Loucy (cell line): ENCODE measurements around the gene SLC4A4.

ENCODE experiments used
- H2AFZ ChIP-seq: fragments of 200-600 bp; sonication (generic); 2 replicates; pipeline ENCODE4 v1.6.0; 2016; ENCODE audit warnings: antibody characterized with exemption, mild to moderate bottlenecking, low read length, moderate library complexity
- H3F3A ChIP-seq: fragments of 200-600 bp; 2 replicates; pipeline ENCODE4 v1.6.0; 2016; ENCODE audit warnings: antibody characterized with exemption, low read depth, mild to moderate bottlenecking
- H3K27me3 ChIP-seq: fragments of 200-600 bp; sonication (generic); 2 replicates; pipeline ENCODE4 v1.6.1; 2014; ENCODE audit warnings: low read length, mild to moderate bottlenecking; ENCODE audit not compliant: insufficient read depth, poor library complexity, severe bottlenecking
- H3K36me3 ChIP-seq: fragments of 200-600 bp; sonication (generic); 2 replicates; pipeline ENCODE4 v1.6.1; 2016; ENCODE audit warnings: low read length; ENCODE audit not compliant: insufficient read depth
- H3K4me1 ChIP-seq: fragments of 200-600 bp; sonication (generic); 2 replicates; pipeline ENCODE4 v1.5.1; 2014; ENCODE audit warnings: low read length, mild to moderate bottlenecking; ENCODE audit not compliant: insufficient read depth, poor library complexity, severe bottlenecking
- H3K4me2 ChIP-seq: fragments of 200-600 bp; sonication (generic); 2 replicates; pipeline ENCODE4 v1.6.0; 2014; ENCODE audit warnings: antibody characterized with exemption, low read length, low read depth, mild to moderate bottlenecking; ENCODE audit not compliant: poor library complexity, severe bottlenecking
- H3K4me3 ChIP-seq: fragments of 200-600 bp; sonication (generic); 2 replicates; pipeline ENCODE4 v1.5.1; 2014; ENCODE audit warnings: low read length, mild to moderate bottlenecking, mixed read lengths; ENCODE audit not compliant: poor library complexity, severe bottlenecking
- H3K79me2 ChIP-seq: fragments of 200-600 bp; sonication (generic); 2 replicates; pipeline ENCODE4 v1.6.1; 2014; ENCODE audit warnings: low read length; ENCODE audit not compliant: insufficient read depth
- H3K9ac ChIP-seq: fragments of 200-600 bp; sonication (generic); 2 replicates; pipeline ENCODE4 v1.6.0; 2014; ENCODE audit warnings: mild to moderate bottlenecking, low read depth, low read length, moderate library complexity; ENCODE audit not compliant: poor library complexity, severe bottlenecking
- H3K9me2 ChIP-seq: fragments of 200-600 bp; sonication (generic); replicated peaks from 2 replicates; pipeline ENCODE4 v1.6.1; 2016; ENCODE audit warnings: low read depth, low read length, mixed read lengths
- H3K9me3 ChIP-seq: fragments of 200-600 bp; sonication (generic); 2 replicates; pipeline ENCODE4 v1.6.1; 2014; ENCODE audit warnings: mild to moderate bottlenecking, antibody characterized with exemption, low read length, low read depth; ENCODE audit not compliant: insufficient read depth
- H4K20me1 ChIP-seq: fragments of 200-600 bp; sonication (generic); 2 replicates; pipeline ENCODE4 v1.6.0; 2014; ENCODE audit warnings: antibody characterized with exemption, low read length, mild to moderate bottlenecking; ENCODE audit not compliant: insufficient read depth, poor library complexity, severe bottlenecking
- CTCF ChIP-seq: fragments of 200-600 bp; sonication (generic); conservative IDR thresholded peaks from 2 replicates; pipeline ENCODE4 v1.5.1; 2014; ENCODE audit warnings: mild to moderate bottlenecking, antibody characterized with exemption, low read length
- EZH2phosphoT487 ChIP-seq: fragments of 200-600 bp; IDR thresholded peaks from 2 replicates; pipeline ENCODE4 v1.6.1; 2018; ENCODE audit warnings: antibody characterized with exemption, mild to moderate bottlenecking, moderate library complexity, borderline replicate concordance

The SLC4A4 gene

GRCh38 chr4:71533121-71533520 lies 194.3 kb downstream of the SLC4A4 start:
- Histone ChIP-seq H3K9me3 (no peaks in the 10 kb centered on the region), H4K20me1 (no peaks in the 10 kb centered on the region), H3K4me1 (no peaks in the 10 kb centered on the region), H2AFZ (no peak overlapping the region), H3K9me2 (no peaks in the 10 kb centered on the region), H3K4me2 (no peak overlapping the region), H3K4me3 (no peak overlapping the region), H3K9ac (no peak overlapping the region), H3K27me3 (no peaks in the 10 kb centered on the region), H3K79me2 (no peaks in the 10 kb centered on the region), H3K36me3 (peaks cover 14% of the 10 kb centered on the region; the same call in 1 of the 2 replicates), H3F3A (no peaks in the 10 kb centered on the region)
- TF ChIP-seq CTCF: no peak
- no peak for TF ChIP-seq EZH2phosphoT487

- no peak overlapping the region for H2AFZ ChIP-seq
- H3K4me2 ChIP-seq: no peak overlapping the region
- H3K9me3 ChIP-seq: no peaks in the 10 kb centered on the region
- H3K27me3 ChIP-seq: no peaks in the 10 kb centered on the region
- H3K9ac ChIP-seq: no peak overlapping the region
- H3K36me3 ChIP-seq: peaks cover 14% of the 10 kb centered on the region; the same call in 1 of the 2 replicates
- H3K4me3 ChIP-seq: no peak overlapping the region
- H3K9me2 ChIP-seq: no peaks in the 10 kb centered on the region
- H3K79me2 ChIP-seq: no peaks in the 10 kb centered on the region
- no peaks in the 10 kb centered on the region for H3F3A ChIP-seq
- no peaks in the 10 kb centered on the region for H4K20me1 ChIP-seq
- TF ChIP-seq EZH2phosphoT487 (no peak), CTCF (no peak)
- no peaks in the 10 kb centered on the region for H3K4me1 ChIP-seq
Observed at GRCh38 chr4:71537551-71538065, 198.8 kb downstream of the SLC4A4 start.

- Histone ChIP-seq H3K9ac (no peak overlapping the region), H3F3A (no peaks in the 10 kb centered on the region), H3K9me3 (no peaks in the 10 kb centered on the region), H3K27me3 (no peaks in the 10 kb centered on the region), H3K36me3 (peaks cover 14% of the 10 kb centered on the region; the same call in 1 of the 2 replicates), H3K9me2 (no peaks in the 10 kb centered on the region), H2AFZ (no peak overlapping the region), H3K4me2 (no peak overlapping the region), H3K79me2 (no peaks in the 10 kb centered on the region), H3K4me1 (no peaks in the 10 kb centered on the region), H4K20me1 (no peaks in the 10 kb centered on the region), H3K4me3 (no peak overlapping the region)
- TF ChIP-seq EZH2phosphoT487 (no peak), CTCF (no peak)
Observed at GRCh38 chr4:71538528-71538927, 199.7 kb downstream of the SLC4A4 start.
